ENCODE measurements around the gene CDC42BPB.

GRCh38 chr14:102971314-102971713 lies 86.0 kb downstream of the CDC42BPB start:
- TF ChIP-seq POLR2A (IDR thresholded peaks at IDR 0.05) (no peak), CTCF (IDR thresholded peaks at IDR 0.05) (no peak)
